ENCODE results near the gene LRRN2. TPM values are rescaled to one million over a fixed set of nuclear protein-coding genes. Genes with fewer than 3 reads are reported as not detected.

LRRN2 gene
- total and polyA plus RNA-seq, 2 donors (not counting 3 experiments of a cell fraction or from before 2014, with no cell fraction given), result not detected

DNA sequence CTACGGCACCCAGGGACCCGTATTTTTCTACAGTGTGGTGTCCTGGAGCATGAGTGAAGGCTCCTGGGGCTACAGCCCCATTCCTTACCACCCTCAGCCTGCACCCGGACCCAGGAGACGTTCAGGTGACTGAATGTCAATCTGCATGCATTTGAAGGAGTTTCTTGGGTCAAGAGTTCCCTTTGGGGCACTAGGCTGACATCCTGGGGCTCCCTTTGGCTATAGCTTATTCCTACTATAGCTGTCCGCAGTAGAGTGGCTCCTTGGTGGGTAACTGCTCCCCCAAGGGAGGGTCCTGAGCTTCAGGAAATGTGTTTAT lies 19.9 kb upstream of the LRRN2 start:
- Histone ChIP-seq H3K27me3 (ENCODE audit: control insufficient read depth in 2 of 2, insufficient read depth in 2 of 2, low read length in 2 of 2) (peaks cover 11 to 14% of the 10 kb centered on the region in 2 experiments), H2AFZ (ENCODE audit: low read depth, low read length) (no peak overlapping the region), H3K36me3 (ENCODE audit: control insufficient read depth in 2 of 2, extremely low read depth in 1 of 2, insufficient read depth in 2 of 2, low read length in 2 of 2) (no peaks in the 10 kb centered on the region), H3K4me2 (ENCODE audit: insufficient read depth, low read length) (no peak overlapping the region), H3K9me3 (replicated peaks; ENCODE audit: control insufficient read depth, insufficient read depth, low read length) (no peaks in the 10 kb centered on the region), H3K4me1 (ENCODE audit: control insufficient read depth, extremely low read depth, insufficient read depth, low read length) (no peaks in the 10 kb centered on the region), H3K79me2 (ENCODE audit: control insufficient read depth, insufficient read depth, low read length) (no peaks in the 10 kb centered on the region), H3K4me3 (replicated peaks in 1 of 3; ENCODE audit: insufficient read depth in 1 of 3, low read depth in 1 of 3, low read length in 3 of 3) (no peak overlapping the region), H3K9me1 (replicated peaks; ENCODE audit: control insufficient read depth, extremely low read depth, insufficient read depth, low read length) (no peaks in the 10 kb centered on the region), H3K27ac (ENCODE audit: insufficient read depth, low read depth, low read length) (no peak overlapping the region), H4K20me1 (replicated peaks; ENCODE audit: control insufficient read depth, extremely low read depth, insufficient read depth, low read length) (no peaks in the 10 kb centered on the region), H3K9ac (replicated peaks; ENCODE audit: extremely low read depth, insufficient read depth, low read length) (no peak overlapping the region)
- FAIRE-seq, result no peak
- intact Hi-C loops (cut with micrococcal nuclease) (no loop called here), dilution Hi-C loops (cut with MboI; ENCODE audit: extremely low pct_ligation_motif_present, low sequenced_read_pairs) (no loop called here)
- DNase-seq (ENCODE audit: low read depth, low spot score), result no peak
- ChIA-PET CTCF (no interaction called here), POLR2A (no interaction called here)
- no TSS peak for BruUV-seq (replicated peaks)
- TF ChIP-seq POLR2AphosphoS5 (IDR thresholded peaks at IDR 0.05; ENCODE audit: insufficient read depth, low read depth, low read length) (no peak), CTCF (IDR thresholded peaks at IDR 0.05; ENCODE audit: extremely low read depth in 1 of 2, insufficient read depth in 1 of 2, low read depth in 1 of 2, low read length in 2 of 2) (no peak), GATA2 (IDR thresholded peaks at IDR 0.05; ENCODE audit: insufficient read depth, insufficient read length, low read depth, low read length) (no peak), FOS (IDR thresholded peaks at IDR 0.05; ENCODE audit: borderline replicate concordance, insufficient read depth, low read length) (no peak), MYC (IDR thresholded peaks at IDR 0.05; ENCODE audit: low read depth, low read length) (no peak), MAX (IDR thresholded peaks at IDR 0.05; ENCODE audit: insufficient read depth, insufficient read length) (no peak), JUN (IDR thresholded peaks at IDR 0.05; ENCODE audit: borderline replicate concordance, insufficient read depth, insufficient read length, low read depth) (no peak), POLR2A (IDR thresholded peaks at IDR 0.05; ENCODE audit: low read depth, low read length) (no peak), EZH2 (IDR thresholded peaks at IDR 0.05; ENCODE audit: borderline replicate concordance, low read depth, low read length, severe bottlenecking) (no peak)
